HEK293 (cell line): Measurements from ENCODE around the gene STX16.

Experiments used
- YY1 ChIP-seq: fragments of 450-650 bp; formaldehyde crosslinking; IDR thresholded peaks from 2 replicates; pipeline ENCODE4 v1.5.1; 2018; ENCODE audit warnings: missing biosample characterization, missing genetic modification characterization
- TF ChIP-seq, protein P1 (sequence below): fragments of 450-650 bp; formaldehyde crosslinking; IDR thresholded peaks from 2 replicates; pipeline ENCODE4 v1.5.1; 2016; ENCODE audit warnings: missing biosample characterization, missing genetic modification characterization
- TF ChIP-seq, protein P2 (sequence below): fragments of 450-650 bp; formaldehyde crosslinking; IDR thresholded peaks from 2 replicates; pipeline ENCODE4 v1.5.1; 2016; ENCODE audit warnings: missing biosample characterization, missing genetic modification characterization, borderline replicate concordance

DNA sequence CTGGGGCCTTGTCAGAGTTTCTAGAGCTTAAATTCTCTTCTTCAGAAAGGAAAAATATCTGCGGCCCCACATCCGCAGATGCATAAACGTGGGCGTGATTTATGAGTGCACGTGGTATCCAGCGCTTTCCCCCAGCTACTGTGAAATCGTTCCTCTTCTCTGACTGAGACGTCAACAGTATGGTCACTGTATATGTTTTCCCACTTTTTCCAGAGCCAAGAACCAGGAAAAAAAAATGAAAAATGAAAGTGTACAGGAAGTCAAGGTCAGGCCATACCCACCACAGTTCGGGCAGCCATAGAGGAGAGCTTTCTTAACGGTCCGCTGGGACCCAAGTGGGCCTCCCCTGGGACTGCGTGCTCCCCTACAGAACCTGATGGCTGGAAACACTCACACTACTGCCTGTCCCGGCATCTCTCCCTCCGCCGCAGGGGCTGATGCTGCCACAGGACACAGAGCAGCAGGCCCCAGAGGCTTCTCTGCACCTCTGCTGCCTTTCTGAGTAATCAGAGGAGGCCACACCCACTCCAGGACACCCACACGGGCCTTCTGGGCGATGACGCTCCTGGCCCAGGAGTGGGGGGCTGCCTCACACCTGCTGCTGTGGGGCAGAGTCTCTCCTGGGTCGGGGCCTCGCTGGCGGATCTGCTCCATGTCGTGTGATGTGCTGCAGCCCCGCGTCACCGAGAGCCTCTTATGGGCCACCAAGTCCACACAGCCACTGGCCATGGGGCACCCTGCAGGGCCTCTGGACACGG, 16.4 kb upstream of the STX16 start:
- TF ChIP-seq, protein P1, sequence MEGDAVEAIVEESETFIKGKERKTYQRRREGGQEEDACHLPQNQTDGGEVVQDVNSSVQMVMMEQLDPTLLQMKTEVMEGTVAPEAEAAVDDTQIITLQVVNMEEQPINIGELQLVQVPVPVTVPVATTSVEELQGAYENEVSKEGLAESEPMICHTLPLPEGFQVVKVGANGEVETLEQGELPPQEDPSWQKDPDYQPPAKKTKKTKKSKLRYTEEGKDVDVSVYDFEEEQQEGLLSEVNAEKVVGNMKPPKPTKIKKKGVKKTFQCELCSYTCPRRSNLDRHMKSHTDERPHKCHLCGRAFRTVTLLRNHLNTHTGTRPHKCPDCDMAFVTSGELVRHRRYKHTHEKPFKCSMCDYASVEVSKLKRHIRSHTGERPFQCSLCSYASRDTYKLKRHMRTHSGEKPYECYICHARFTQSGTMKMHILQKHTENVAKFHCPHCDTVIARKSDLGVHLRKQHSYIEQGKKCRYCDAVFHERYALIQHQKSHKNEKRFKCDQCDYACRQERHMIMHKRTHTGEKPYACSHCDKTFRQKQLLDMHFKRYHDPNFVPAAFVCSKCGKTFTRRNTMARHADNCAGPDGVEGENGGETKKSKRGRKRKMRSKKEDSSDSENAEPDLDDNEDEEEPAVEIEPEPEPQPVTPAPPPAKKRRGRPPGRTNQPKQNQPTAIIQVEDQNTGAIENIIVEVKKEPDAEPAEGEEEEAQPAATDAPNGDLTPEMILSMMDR (tag by site-specific recombination) = no peak
- TF ChIP-seq YY1 = no peak
- TF ChIP-seq, protein P2, sequence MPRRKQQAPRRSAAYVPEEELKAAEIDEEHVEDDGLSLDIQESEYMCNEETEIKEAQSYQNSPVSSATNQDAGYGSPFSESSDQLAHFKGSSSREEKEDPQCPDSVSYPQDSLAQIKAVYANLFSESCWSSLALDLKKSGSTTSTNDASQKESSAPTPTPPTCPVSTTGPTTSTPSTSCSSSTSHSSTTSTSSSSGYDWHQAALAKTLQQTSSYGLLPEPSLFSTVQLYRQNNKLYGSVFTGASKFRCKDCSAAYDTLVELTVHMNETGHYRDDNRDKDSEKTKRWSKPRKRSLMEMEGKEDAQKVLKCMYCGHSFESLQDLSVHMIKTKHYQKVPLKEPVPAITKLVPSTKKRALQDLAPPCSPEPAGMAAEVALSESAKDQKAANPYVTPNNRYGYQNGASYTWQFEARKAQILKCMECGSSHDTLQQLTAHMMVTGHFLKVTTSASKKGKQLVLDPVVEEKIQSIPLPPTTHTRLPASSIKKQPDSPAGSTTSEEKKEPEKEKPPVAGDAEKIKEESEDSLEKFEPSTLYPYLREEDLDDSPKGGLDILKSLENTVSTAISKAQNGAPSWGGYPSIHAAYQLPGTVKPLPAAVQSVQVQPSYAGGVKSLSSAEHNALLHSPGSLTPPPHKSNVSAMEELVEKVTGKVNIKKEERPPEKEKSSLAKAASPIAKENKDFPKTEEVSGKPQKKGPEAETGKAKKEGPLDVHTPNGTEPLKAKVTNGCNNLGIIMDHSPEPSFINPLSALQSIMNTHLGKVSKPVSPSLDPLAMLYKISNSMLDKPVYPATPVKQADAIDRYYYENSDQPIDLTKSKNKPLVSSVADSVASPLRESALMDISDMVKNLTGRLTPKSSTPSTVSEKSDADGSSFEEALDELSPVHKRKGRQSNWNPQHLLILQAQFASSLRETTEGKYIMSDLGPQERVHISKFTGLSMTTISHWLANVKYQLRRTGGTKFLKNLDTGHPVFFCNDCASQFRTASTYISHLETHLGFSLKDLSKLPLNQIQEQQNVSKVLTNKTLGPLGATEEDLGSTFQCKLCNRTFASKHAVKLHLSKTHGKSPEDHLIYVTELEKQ (tag by site-specific recombination) = no peak
